ENCODE measurements around the gene PGGHG. TPM values are rescaled to one million over a fixed set of nuclear protein-coding genes. Genes with fewer than 3 reads are reported as not detected.
"Not testable (repeated sequence)": the region's sequence is repeated elsewhere in the genome, so short reads cannot be mapped to it uniquely, and the experiment has no call there.

Gene PGGHG
- total RNA-seq, 1 experiment from 2014 or later, result 20.4 TPM

DNA sequence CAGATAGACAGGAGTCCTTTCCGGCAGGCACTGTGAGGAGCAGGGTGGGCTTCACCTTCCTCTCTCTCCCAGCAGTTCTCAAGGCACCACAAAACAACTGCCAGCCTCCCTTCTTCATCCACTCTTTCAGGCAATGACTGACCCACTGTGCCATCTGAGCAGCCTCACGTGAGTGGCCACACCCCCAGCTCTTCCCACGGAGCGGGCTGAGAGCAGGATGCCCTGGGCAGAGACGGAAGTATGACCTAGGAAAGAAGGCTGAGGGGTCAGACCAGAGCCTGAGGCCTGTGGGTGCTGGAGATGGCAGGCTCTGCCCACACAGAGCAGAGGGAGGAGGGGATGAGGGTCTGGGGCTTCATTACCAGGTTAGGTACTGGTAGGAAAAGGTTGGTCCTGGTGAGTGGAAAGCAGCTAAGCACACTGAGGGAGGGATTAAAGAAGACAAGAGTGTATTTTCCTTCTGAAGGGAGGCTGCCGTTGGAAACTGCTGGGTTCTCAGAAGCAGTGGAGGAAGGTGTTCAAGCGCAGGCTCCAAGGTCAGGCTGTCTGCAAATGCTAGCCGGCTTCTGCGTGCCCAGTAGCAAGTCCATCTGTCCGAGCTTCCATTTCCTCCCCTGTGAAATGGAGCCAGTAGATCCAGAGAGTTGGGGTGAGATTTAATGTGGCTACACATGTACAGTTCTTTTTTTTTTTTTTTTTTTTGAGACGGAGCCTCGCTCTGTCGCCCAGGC, 6.1 kb upstream of the PGGHG start:
- no peak for DNase-seq (ENCODE audit: low spot score)
- in situ Hi-C loops (cut with HindIII; ENCODE audit: low sequenced_read_pairs), result no loop called here

DNA sequence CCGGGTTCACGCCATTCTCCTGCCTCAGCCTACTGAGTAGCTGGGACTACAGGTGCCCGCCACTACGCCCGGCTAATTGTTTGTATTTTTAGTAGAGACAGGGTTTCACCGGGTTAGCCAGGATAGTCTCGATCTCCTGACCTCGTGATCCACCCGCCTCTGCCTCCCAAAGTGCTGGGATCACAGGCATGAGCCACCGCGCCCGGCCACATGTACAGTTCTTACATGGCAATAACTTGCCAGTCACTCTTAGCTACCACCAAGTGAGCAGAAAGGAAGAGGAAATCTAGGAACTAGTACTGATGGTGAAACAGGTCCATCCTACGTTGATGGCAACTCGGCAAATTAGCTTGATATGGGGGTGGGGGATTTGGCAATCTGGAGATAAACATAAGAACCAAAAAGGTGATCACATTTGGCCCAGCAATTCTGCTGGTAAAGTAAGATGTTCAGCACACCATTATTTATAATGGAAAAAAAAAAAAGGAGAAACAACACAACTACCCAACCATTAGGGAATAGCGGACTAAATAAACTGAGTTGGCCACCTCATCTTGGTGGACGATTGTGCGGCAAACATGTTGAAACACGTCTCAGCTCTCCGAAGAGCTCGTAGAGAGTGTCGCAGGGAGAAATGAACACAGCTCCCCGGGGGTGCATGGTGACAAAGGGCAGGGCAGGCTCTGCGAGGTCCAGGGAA, 5.4 kb upstream of the PGGHG start:
- in situ Hi-C loops (cut with HindIII; ENCODE audit: low sequenced_read_pairs), result no loop called here
- DNase-seq (ENCODE audit: low spot score), result no peak

DNA sequence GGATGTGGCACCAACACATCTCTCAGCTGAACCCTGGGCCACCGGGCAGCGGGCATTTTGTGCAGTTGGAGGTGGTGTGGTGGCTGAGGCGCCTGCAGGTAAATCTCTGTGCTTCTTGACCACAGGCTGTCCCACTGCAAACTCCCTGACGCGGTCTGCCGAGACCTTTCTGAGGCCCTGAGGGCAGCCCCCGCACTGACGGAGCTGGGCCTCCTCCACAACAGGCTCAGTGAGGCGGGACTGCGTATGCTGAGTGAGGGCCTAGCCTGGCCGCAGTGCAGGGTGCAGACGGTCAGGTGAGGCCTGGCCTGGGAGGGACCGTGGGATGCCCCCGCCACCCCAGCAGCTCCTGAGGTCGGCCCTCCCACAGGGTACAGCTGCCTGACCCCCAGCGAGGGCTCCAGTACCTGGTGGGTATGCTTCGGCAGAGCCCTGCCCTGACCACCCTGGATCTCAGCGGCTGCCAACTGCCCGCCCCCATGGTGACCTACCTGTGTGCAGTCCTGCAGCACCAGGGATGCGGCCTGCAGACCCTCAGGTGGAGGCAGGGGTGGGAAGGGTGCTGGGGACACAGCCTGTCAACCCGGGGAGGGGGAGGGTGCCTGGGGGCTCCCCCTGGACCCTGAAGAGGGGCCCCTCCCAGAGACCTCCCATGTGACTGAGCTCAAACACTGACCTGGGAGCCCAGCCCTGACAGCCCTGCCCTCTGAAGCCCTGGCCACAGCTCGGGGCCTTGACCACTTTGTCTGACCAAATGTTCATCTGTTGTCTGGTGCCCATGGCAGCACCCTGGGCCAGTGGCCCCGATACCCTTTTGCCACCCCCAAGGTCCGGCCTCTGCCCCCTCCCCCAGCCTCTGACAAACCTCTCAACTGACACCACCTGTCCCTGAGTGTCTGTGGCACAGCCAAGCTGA, 4.6 kb upstream of the PGGHG start:
- in situ Hi-C loops (cut with HindIII; ENCODE audit: low sequenced_read_pairs), result no loop called here
- no peak for DNase-seq (ENCODE audit: low spot score)

DNA sequence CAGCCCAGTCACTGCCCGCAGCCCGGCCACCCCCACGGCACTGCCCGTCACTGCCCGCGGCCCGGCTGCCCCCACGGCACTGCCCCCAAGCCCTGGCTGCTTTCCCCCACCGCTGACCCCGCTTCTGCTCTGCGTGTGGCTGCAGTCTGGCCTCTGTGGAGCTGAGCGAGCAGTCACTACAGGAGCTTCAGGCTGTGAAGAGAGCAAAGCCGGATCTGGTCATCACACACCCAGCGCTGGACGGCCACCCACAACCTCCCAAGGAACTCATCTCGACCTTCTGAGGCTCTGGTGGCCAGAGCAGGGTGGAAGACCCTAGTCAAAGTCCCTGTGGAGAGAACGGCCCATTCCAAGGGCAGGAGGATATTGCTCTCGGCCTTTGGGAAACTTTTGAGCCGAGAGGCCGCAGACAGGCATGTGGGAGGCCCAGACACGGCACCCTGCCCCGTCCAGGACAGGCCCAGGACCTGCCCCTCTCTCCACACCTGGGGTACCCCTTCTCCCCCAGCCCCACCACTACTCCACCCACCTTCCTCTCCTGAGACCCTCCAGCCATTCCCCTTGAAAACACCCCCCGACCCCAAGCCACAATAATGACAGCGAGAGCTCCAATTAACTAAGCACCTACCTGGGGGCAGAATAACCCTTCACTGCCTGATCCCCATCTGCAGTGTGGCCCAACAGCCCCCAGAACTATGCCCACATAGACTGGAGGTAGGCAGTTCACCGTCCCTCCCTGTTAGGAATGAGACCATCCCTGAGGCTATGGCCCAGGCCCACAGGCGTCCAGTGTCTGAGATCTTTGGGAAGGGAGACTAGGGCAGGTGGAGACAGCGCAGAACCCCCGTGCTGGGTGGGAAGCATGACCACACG, 3.7 kb upstream of the PGGHG start:
- in situ Hi-C loops (cut with HindIII; ENCODE audit: low sequenced_read_pairs), result no loop called here
- DNase-seq (ENCODE audit: low spot score), result no peak

DNA sequence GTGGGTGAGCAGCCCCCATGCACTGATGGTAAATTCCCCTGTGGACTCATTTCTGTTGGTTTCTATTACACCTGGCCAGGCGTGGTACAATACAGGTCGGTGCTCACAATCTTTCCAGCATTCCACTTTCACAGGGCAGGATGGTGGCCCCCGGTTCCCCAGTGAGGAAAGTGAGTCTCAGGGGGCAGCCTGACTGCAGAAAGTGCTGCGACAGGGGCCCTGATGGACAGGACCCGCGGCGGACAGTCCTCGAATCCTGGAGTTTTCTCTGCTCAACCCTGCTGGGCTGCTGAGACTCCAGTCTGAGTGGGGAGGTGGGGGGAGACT, 3.1 kb upstream of the PGGHG start:
- no peak for DNase-seq (ENCODE audit: low spot score)
- in situ Hi-C loops (cut with HindIII; ENCODE audit: low sequenced_read_pairs), result no loop called here

DNA sequence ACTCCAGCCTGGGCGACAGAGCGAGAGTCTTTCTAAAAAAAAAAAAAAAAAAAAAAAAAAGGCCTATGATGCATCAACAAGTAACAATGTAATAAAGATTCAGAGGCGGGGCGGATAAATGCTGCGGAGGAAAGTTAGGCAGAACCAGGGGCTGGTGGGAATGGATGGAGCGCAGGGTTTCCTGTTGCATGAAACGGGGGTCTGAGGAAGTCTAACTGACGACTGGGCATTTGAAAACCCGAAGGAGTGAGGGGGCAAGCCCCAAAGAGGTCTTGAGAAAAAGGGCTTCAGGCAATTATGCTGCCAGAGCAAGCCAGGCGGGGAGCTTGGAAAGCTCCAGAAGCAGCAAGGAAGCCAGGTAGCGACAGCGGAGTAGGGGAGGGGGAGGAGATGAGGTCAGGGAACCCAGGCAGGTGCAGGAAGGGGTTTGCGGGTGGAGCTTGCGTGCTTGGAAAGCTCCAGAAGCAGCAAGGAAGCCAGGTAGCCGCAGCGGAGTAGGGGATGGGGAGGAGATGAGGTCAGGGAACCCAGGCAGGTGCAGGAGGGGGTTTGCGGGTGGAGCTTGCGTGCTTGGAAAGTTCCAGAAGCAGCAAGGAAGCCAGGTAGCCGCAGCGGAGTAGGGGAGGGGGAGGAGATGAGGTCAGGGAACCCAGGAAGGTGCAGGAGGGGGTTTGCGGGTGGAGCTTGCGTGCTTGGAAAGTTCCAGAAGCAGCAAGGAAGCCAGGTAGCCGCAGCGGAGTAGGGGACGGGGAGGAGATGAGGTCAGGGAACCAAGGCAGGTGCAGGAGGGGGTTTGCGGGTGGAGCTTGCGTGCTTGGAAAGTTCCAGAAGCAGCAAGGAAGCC, 1.7 kb upstream of the PGGHG start:
- in situ Hi-C loops (cut with HindIII; ENCODE audit: low sequenced_read_pairs); DNase-seq (ENCODE audit: low spot score): not testable (repeated sequence)

DNA sequence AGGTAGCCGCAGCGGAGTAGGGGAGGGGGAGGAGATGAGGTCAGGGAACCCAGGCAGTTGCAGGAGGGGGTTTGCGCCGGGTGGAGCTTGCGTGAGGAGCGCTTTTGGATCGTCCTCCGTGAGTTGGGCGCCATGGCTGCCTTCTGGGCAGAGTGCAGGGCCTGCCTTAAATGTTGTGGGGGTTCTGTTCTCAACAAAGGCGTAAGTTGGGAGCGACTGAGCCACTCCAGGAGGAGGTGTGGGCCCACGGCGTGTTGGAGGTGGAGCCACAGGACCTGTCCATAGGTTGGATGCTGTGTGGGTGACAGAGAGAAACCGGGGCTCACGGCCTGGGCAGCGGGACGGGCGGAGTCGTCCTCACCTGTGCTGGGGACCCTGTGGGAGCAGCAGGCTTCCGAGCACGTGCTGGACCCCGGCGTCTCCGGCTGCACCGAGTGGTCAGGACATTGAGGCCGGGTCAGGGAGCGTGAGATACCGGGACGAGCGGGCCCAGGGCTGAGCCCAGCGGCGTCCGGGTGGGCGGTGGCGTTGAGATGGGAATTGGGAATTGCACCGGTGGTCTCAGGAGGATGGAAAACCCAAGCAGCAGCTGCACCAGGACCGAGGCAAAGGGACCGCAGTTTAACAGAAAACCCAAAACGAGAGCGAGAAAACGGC, 977 bp upstream of the PGGHG start:
- in situ Hi-C loops (cut with HindIII; ENCODE audit: low sequenced_read_pairs), result no loop called here

DNA sequence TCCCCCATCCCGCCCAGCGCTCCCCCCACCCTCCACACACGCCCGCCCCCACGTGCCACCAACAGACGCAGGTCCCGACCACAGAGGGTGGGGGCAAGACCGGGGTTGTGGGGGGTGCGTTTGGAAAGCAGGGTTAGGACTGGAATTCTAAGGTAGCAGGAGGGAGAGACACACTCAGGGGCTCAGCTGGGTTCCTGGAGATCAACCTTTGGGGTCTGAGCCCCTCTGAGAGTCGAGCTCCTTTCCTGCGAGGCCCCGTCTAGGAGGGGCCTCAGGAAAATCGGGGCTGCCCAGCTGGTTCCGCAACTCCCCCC, 429 bp downstream of the PGGHG start:
- in situ Hi-C loops (cut with HindIII; ENCODE audit: low sequenced_read_pairs), result no loop called here
- no peak for DNase-seq (ENCODE audit: low spot score)

More for the DNA sequence above, 977 bp upstream of the PGGHG start:
- DNase-seq (ENCODE audit: low spot score), result no peak

DNA sequence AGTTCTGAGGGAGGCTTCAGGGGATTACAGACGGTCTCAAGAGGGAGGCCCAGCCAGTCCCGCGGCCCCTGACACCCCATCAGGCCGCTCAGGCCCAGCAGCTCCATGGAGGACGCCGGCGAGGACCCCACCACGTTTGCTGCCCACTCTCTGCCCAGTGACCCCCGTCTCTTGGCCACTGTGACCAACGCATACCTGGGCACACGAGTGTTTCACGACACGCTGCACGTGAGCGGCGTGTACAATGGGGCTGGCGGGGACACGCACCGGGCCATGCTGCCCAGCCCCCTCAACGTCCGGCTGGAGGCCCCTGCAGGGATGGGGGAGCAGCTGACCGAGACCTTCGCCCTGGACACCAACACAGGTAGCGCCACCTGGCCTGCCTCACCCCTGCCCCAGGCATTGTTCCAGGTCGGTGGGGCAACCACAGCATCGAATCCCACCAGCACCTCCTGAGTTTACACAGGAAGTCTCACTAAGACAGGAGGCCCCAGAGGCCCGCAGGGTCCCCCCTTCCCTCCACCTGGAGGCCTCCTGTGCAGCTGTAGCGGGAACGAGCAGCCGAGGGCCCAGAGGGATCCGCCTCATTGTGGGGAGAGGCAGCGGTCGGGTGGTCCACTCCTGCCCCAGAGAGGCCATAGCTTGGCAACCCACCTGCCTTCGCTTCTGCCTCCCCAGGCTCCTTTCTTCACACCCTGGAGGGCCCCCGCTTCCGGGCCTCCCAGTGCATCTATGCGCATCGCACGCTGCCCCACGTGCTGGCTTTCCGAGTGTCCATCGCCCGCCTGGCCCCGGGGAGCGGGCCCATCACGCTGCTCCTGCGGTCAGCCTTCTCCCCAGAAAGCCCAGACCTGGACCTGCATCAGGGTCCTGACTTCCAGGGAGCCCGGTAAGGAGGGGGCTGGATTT, 1.0 kb downstream of the PGGHG start:
- in situ Hi-C loops (cut with HindIII; ENCODE audit: low sequenced_read_pairs), result no loop called here
- DNase-seq (ENCODE audit: low spot score), result no peak

DNA sequence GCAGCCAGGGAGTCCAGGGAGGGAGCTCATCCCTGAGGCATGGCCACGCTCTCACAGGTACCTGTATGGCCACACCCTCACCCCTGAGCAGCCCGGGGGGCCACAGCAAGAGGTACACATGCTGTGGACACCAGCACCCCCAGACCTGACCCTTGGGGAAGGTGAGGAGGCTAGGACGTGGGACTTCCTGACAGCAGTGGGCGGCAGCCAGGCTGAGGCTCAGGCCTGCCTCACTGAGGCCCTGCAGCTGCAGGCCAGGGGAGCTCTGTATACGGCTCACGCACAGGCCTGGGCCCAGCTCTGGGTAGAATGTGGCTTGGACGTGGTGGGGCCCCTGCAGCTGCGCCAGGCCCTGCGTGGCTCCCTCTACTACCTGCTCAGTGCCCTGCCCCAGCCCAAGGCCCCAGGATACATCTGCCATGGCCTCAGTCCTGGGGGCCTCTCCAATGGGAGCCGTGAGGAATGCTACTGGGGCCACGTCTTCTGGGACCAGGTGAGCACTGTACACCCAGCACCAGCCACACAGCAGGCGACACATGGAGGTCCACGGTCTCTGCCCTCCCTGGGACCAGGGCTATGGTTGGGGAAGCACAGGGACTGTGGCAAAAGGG, 1.8 kb downstream of the PGGHG start:
- no peak for DNase-seq (ENCODE audit: low spot score)
- in situ Hi-C loops (cut with HindIII; ENCODE audit: low sequenced_read_pairs), result no loop called here

DNA sequence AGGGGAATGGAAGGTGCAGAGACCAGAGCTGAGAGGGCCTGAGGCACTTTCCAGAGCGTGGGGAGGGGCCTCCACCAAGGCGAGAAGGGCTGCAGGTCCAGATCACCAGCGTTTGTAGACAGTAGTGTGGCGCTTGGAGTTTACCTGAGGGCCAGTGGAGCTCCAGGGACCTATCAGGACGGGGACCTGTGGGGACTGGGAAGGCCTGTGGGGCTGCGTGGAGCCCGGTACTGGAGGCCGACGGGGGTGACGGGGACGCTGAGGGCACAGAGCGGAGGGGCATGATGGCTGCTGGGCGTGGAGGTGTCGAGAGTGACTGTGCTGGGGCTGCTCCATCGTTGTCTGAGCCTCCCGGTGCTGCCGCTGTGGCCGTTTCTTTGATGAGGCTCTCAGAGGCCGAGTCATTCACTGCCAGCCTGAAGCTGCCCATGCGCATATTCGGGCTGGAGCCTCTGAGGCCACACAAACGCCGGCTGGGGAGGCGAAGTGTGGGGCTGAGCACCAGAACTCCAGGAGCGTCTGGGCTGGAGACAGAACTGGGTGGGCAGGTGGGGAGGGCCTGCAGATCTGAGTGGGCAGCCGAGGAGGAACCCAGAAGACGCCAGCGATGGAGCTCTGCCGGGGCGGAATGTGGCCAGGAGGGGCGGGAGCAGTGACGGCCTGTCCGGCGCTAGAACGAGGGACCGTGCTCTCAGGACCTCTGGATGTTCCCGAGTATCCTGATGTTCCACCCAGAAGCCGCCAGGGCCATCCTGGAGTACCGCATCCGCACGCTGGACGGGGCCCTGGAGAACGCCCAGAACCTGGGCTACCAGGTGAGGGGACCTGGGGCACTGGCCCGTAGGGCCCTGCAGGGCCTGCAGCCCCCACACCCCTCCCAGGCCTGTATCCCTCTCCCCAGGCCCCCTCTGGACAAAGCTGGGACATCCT, 2.6 kb downstream of the PGGHG start:
- DNase-seq (ENCODE audit: low spot score), result no peak
- in situ Hi-C loops (cut with HindIII; ENCODE audit: low sequenced_read_pairs), result no loop called here

DNA sequence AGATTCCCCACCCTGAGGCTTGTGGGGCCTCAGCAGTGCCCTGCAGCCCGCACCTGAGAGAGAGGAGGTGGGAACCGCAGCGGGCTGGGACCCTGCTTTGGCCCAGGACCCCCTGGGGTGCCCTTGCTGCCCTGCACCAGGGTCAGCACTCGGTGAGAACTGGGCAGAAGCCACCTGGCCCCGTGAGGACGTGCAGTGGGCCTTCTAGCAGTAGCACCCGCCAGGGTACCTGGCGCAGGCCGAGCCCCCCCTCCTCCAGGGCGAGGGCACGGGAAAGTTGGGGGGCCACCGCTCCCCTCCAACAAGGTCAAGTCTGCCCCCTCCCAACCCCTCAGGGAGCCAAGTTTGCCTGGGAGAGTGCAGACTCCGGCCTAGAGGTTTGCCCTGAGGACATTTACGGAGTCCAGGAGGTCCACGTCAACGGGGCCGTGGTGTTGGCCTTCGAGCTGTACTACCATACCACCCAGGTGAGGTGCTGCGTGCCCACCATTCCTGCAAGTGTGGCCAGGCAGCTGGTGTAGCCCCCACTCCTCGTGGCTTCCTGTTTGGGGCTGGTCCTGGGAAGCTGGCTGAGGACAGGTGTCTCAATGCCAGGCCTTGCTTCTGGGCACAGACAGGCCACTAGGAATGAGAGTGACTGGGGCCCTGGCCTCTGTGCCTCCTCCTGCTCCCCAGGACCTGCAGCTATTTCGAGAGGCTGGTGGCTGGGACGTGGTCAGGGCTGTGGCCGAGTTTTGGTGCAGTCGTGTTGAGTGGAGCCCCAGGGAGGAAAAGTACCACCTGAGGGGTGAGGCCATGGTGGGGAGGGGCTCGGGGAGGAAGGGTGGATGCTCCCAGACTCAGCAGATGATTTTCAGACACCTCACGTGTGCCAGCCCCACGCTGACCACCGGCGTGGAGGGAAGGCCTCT, 3.5 kb downstream of the PGGHG start:
- no peak for DNase-seq (ENCODE audit: low spot score)

DNA sequence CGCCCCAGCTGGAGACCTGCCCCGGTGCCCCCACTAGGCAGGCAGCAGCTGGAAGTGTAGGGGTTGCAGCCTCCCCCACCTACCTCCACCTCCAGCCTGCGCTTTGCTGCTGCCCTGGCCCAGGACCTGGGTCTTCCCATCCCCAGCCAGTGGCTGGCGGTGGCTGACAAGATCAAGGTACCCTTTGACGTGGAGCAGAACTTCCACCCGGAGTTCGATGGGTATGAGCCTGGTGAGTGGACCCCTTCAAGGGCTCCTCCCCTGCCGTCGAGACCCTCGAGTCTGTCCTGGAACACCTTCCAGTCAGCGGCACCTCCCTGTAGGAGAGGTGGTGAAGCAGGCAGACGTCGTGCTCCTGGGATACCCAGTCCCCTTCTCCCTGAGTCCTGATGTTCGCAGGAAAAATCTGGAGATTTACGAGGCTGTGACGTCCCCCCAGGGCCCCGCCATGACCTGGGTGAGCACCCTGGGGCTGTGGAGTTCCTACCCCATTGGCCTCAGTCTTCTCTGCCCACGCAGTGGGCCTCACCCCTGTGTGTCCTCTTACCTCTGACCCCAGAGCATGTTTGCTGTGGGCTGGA, 4.4 kb downstream of the PGGHG start:
- in situ Hi-C loops (cut with HindIII; ENCODE audit: low sequenced_read_pairs), result no loop called here
- no peak for DNase-seq (ENCODE audit: low spot score)

More for the DNA sequence above, 3.5 kb downstream of the PGGHG start:
- in situ Hi-C loops (cut with HindIII; ENCODE audit: low sequenced_read_pairs), result no loop called here
